Suprapubic skin (tissue), 4 donors: Measurements from ENCODE around the gene ARIH1.
"Not testable (repeated sequence)": the region's sequence is repeated elsewhere in the genome, so short reads cannot be mapped to it uniquely, and the experiment has no call there.

Experiments used
- POLR2A ChIP-seq, 2 donors: fragments of 450-650 bp; IDR thresholded peaks; one replicate each; pipeline ENCODE4 v1.6.1; 2017; ENCODE audit warnings: antibody characterized with exemption in 2 of 2, mild to moderate bottlenecking in 2 of 2, moderate library complexity in 2 of 2
- POLR2AphosphoS5 ChIP-seq, 3 donors: sonication (generic); formaldehyde crosslinking; IDR thresholded peaks; one replicate each; pipeline ENCODE4 v1.6.1; 2017; ENCODE audit warnings: antibody characterized with exemption in 3 of 3

- not testable (repeated sequence) for TF ChIP-seq POLR2A, POLR2AphosphoS5 (IDR thresholded peaks at IDR 0.05)
Observed at GRCh38 chr15:72623854-72624253, 149.7 kb downstream of the ARIH1 start.
